ENCODE measurements around the gene TFF1. TPM values are rescaled to one million over a fixed set of nuclear protein-coding genes. Genes with fewer than 3 reads are reported as not detected.

Gene TFF1
- total RNA-seq, result not detected in 2 replicates

DNA sequence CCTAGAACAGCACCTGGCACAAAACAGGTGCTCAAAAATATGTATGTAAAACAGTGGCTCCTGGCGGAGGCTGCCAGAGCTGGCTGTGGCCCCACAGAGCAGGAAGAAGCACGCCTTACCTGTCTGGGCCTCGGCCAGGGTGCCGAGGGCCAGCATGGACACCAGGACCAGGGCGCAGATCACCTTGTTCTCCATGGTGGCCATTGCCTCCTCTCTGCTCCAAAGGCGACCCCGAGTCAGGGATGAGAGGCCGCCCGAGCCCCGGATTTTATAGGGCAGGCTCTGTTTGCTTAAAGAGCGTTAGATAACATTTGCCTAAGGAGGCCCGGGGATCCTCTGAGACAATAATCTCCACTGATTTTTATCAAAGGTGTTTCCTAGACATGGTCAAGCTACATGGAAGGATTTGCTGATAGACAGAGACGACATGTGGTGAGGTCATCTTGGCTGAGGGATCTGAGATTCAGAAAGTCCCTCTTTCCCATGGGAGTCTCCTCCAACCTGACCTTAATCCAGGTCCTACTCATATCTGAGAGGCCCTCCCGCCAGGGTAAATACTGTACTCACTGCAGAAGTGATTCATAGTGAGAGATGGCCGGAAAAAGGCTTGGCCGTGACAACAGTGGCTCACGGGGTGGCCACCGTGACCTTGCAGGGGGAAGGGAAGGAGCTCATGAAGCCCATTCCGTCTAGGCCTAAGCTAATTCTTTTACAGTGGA is at the start of gene TFF1:
TSS of gene TFF1 (minus strand) at position 244 of the 719 bp plus-strand sequence. CDS start at position 204, 40 bp downstream.

DNA sequence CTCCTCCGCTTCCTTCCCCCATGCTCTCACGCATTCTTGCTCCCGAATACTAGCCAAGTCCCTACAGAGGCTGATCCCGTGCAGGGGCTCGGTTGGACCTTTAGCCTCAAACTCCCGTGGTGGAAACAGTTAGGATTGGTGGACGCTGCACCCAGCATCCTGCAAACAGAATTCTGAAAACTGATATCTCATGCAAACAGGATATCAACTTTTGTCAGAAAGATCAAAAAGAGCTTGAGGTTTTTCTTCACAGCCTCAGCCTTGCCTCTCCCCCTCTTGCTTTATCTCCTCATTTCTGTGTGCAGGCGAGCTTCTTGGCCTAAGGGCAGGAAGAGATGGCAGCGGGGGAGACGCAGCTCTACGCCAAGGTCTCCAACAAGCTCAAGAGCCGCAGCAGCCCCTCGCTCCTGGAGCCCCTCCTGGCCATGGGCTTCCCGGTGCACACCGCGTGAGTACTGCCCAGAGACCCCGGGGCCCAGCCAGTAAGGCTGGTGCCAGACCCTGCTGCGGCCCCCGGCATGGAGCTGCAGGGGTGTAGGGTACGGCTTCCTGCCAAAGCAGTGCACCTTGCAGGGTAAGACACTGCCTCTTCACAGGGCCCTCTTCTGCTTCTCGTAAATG is 37.4 kb upstream of the TFF1 start, which contains the start of gene UBASH3A:
TSS of gene UBASH3A (plus strand) at position 292 of the 621 bp plus-strand sequence. CDS start at position 336, 44 bp downstream.

DNA sequence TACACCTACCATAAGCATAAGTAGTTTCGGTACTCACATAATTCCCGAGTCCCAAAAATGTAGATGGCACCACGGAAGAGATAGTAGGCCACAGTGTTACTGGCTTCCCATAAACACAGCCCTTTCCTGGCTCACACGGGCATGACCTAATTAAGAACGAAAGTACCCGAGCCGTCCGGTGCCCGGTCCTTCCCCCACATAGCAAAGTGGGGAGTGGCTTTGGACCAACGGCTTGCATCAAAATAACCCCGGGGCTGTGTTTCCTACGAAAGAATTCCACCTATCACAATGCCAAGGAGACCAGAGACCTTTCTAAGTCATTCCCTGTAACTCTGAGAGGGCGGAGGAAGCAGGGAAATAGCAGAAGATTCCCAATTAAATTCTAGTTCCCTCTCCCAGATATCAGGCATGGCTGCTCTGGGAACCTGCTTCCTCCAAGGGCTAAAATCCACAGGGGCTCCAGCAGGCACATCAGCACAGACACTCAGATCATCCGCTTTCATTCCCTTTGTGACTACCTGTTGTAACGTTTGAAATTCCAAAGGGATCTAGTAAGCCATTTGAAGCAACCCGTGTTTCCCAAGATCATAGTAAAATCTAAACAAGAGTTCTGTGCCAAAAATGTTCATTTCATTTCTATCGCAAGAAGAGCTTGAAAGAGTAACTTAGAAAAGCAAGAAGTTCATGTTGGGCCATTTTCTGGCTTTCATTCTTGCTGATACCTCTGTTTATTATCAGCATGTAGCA is 29.7 kb upstream of the TFF1 start, which contains the start of gene TMPRSS3:
TSS of gene TMPRSS3 (minus strand) at position 148 of the 747 bp plus-strand sequence. CDS start 635 bp downstream, outside the sequence.

DNA sequence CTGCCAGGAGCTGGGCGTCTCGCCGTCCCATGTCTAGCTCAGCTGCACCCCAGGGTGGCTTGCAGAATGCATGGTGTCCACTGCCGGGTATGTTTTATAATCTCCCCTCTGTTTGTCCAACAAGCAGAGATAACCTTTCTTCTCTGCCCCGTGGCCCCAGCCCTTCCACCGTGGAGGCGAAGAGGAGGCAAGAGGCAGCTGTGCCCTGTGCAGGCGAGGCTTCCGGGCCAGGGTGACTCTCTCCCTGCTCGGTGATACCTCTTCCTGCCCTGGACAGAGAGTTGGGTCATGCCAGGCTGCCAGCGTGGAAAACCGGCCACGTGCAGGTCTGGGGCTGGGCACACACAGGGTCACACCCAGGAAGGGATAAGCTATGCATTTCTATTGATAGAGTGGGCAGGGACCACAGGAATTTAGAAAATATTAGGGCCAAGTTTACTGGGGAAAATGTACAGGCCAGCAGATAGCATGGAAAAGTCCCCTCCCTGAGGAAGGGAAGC is 15.4 kb downstream of the TFF1 start, which contains the start of gene TFF2:
TSS of gene TFF2 (minus strand) at position 68 of the 500 bp plus-strand sequence. CDS start at position 31, 37 bp downstream.

DNA sequence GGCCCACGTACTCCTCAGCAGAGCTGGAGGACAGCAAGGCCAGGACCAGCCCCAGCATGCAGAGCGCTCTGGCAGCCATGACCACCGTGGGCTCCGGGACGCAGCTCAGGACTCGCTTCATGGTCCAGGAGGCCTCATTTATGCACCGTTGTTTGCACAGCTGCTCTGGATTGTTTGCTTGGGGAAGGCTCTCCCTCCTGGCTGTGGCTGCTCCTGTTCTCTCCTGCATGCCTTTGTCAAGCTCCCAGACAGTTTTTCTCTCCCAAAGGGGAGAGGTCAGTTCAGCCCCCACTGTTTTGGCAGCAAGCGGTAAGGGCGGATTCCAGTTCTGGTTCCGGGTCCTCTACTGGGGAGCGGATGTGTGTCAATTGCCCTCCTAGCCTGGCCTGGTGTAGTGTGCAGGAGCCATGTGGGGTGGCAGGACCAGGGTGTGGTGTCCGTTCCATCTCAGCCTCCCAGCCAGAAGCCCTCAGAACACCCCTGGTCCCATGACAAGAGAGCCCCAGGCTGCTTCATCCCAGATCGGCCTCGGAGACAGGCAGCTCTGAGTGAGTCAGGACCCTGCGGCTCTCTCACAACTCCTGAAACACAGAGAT is 50.9 kb downstream of the TFF1 start, which contains the start of gene TFF3:
TSS of gene TFF3 (minus strand) at position 114 of the 596 bp plus-strand sequence. CDS start at position 79, 35 bp downstream.

Other genes starting within 250 kb of the TFF1 start
- 20.2 and 35.1 TPM in 2 replicates for gene ABCG1, start 147.4 kb downstream of the TFF1 start, total RNA-seq
- not detected in 2 replicates for gene TFF3, start 51.1 kb downstream of the TFF1 start, total RNA-seq
- not detected in 2 replicates for gene TFF2, start 15.5 kb downstream of the TFF1 start, total RNA-seq
- not detected in 2 replicates for gene TMPRSS3, start 29.5 kb upstream of the TFF1 start, total RNA-seq
- gene UBASH3A, start 37.4 kb upstream of the TFF1 start, total RNA-seq, result not detected in 2 replicates
- not detected in 2 replicates for gene RSPH1, start 129.7 kb upstream of the TFF1 start, total RNA-seq
- gene SLC37A1, start 147.3 kb upstream of the TFF1 start, total RNA-seq, result 8.7 and 9.4 TPM in 2 replicates